Frontal cortex (tissue), 4 donors: ENCODE results near the gene TCF23. TPM values are rescaled to one million over a fixed set of nuclear protein-coding genes. Genes with fewer than 3 reads are reported as not detected.
"Not testable (repeated sequence)": the region's sequence is repeated elsewhere in the genome, so short reads cannot be mapped to it uniquely, and the experiment has no call there.

ENCODE experiments used
- DNase-seq, 2 donors: peaks; one replicate each; pipeline ENCODE4 v3.0.0; 2012; ENCODE audit warnings: low spot score in 2 of 2
- FAIRE-seq: peaks from 2 replicates; lab custom pipeline; 2012; peaks lifted over from hg19 to GRCh38; lab: Jason Lieb, UNC
- total RNA-seq: library from RNA; depleted of rRNA; stranded (reverse); fragments of >200 nt; gene quantifications from one replicate; pipeline ENCODE4 v1.2.3, GENCODE V29; 2014
- donor health status: control.
- donor health status: control.
- donor health status: control.

TCF23 gene
- total RNA-seq, 1 donor from 2014 or later: not detected

GRCh38 chr2:27182346-27182745 lies 33.5 kb downstream of the TCF23 start:
- FAIRE-seq (no peak), DNase-seq (no peak)

DNA sequence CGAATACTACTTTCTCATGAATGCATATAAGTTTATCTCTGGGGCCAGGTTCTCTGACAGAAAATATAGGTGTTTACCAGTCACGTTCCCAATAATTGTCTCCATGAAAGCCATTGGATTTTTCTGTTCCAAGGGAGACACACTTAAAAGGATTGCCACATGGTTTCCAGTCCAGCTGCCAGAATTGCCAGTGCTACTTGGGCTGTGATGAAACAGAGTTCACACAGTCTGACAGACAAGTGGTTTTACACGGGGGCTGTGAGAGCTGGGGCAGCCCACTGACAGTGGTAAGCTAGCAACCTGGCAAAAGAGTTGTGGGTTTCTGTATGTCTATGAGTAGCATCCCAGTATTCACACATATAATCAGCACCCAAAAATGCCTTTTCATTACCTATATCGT lies 35.3 kb downstream of the TCF23 start:
- DNase-seq: no peak
- FAIRE-seq: no peak

DNA sequence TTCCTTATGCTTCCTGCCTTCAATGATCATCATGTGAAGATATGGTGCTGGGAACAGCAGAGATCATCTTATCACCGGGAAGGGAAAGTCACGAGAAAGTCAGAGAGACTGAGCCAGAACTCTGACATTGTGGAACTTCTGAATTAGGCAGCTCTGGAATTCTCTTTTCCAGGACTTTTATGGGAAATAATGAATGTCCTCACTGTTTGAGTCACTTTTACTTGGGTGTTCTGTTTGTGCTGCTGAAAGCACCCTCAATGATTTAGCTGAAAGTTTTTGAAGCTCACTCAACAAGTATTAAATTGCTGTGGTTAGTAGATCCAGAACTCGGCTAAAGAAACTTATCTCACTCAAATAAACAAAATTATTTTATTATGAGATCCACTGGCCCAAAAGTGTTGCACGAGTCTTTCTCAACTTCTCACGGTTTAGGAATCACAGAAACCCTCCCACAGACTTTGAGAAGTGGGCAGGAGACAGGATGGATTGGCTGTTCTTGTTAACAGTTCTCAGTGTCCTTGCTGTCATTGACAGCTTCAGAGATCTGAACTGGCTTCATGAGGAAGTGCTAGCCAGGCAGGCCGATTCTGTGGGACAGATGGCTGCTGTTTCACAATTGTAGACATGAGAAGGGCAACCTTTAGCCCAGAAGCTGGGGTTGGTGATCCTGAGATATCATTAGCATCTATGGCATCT lies 36.7 kb downstream of the TCF23 start:
- FAIRE-seq (no peak), DNase-seq (no peak)

- no peak for FAIRE-seq
- DNase-seq: no peak
Measured at GRCh38 chr2:27186613-27187345, 38.0 kb downstream of the TCF23 start.

- no peak for DNase-seq
- FAIRE-seq: no peak
Measured at GRCh38 chr2:27189989-27190388, 41.2 kb downstream of the TCF23 start.

DNA sequence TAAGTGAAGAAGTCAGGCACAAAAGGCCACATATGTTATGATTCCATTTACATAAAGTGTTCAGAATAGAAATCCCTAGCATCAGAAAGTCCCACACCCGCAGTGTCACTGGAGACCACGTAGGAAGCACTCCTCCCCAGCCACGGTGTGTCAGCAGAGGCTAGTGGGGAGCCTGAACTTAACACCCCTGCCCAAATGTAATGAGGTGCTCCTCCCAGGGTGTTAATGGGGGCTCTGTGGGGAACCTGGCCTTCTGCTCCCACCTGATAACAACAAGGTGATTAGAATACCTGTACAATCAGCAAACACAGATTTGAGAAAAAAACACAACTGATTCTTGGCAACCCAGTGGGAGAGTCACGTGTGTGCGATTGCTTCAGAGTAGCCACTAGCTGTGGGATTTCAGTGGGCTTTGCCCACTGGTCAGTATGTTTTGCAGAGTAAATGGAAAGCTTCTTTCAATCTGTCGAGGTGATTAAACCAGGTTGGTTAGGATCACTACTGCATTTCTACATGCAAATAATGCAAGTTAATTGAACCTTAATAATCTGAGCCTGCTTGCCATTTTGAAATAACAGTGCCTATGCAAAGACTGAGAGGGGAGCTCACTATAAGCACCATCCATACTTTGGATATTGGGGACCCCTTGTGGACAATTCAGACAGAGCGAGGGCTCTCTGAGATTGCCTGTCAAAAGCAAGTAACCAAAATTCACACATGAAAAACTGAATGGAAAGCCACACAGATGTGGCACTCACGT lies 42.4 kb downstream of the TCF23 start:
- FAIRE-seq: no peak
- DNase-seq: no peak

DNA sequence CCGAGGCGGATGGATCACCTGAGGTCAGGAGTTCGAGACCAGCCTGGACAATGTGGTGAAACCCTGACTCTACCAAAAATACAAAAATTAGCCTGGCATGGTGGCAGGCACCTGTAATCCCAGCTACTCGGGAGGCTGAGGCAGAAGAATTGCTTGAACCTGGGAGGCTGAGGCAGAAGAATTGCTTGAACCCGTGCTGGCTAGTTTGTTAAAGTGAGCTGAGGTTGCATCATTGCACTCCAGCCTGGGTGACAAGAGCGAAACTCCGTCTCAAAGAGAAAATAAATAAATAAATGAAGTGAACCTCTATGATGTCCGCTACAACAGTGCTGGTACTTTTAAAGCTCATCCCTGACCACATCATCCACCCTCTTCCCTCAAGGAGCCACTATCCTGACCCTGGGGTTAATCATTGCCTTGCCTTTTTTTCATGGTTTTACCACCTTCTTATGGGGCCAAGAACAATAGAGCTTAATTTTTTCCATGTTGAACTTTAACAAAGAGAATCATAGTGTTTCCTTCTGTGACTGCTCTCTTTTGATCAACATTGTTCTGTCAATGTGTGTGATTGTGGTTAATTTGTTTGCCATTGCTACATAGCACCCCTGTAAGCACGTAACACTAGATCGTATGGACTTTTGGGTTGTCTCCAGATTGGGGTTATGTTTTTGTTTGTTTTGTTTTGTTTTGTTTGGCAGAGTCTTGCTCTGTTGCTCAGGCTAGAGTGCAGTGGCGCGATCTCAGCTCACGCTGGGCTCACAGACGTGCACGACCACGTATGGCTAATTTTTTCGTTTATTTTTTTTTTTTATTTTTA lies 45.9 kb downstream of the TCF23 start:
- DNase-seq: no peak
- FAIRE-seq: no peak

- FAIRE-seq, DNase-seq: not testable (repeated sequence)
Measured at GRCh38 chr2:27195799-27196198, 47.0 kb downstream of the TCF23 start.

DNA sequence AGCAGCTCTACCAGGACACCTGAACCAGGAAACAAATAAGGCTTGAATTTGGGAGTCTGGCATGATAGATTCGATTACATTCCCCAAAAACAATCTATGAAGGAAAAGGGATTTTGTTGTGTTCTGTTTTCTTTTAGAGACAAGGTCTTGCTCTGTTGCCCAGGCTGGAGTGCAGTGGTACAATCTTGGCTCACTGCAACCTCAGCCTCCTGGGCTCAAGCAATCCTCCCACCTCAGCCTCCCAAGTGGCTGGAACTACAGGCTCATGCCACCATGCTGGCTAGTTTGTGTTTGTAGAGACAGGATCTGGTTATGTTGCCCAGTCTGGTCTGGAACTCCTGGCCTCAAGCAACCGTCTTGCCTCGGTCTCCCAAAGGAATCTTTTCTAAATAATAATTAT lies 49.3 kb downstream of the TCF23 start:
- DNase-seq, FAIRE-seq: not testable (repeated sequence)

DNA sequence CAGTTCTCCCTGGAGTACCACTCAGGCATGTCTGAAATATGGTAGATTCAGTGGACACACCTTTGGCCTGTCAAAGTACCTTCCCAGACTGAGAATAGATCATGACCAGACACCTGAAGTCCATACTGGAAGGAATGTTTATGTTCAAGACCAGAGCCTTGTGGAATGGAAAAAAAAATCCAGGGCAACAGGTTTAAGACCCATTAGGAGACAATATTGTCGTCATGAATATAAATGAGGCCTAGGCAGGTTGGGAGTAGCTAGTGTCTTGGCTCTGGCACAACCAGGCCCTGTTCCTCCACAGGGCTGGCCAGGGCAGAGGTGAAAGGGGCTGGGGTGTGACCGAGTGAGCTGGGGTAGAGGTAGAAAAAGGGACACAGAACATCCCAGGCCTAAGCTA lies 49.8 kb downstream of the TCF23 start:
- no peak for FAIRE-seq
- DNase-seq: no peak

DNA sequence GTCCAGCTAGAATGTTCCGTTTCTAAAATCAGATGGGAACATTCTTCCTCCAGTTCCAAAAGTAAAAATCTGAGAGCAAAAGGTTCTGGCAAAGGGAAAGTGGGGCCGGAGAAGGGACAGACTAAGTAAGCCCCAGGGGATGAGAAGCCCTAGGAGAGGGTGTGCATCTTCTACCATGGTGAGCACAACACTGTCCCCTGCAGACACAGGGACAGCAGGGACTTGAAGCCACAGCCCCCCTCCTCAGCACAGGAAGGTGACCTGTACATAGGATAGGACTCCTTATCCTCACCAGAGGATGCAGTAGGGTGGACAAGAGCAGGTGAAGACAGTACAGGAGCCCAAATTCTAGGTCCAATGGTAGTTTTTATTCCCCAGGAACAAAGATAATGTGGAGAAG lies 50.4 kb downstream of the TCF23 start:
- FAIRE-seq (no peak), DNase-seq (no peak)

DNA sequence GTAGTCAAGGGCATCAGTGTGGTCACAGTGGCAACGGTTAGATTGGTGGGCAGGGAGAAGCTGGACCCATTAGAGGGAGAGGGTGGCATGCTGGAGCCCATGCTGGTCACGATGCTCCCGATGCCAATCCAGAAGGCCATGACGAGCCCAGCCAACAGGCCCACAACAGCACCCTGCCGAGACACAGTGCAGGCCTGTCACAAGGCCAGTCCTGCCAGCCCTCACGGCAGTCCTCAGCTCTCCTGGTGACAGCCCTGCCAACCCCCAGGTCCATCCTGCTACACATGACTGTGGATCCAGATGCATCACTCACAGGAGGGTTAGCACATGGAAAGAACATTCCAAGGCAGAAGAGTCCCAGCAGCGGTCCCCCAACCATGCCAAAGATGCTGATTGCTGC lies 52.9 kb downstream of the TCF23 start:
- DNase-seq: no peak
- FAIRE-seq: no peak

DNA sequence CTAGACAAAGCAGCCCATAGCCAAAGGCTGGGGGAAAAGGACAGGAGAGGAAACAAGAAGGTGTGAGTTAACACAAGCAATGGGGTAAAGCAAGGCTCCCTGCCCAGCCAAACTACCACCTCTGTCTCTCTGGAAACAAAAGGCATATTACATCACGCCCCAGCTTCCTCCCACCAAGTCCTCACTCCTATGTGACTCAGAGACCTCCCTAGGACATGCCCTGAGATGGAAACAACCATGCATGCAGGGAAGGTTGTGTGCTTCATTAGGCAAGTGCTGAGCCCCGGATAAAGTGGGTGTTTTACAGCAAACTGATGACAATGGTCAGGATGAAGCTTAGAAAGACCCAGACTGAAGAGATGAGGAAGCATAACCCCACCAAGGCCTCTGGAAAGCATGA lies 54.0 kb downstream of the TCF23 start:
- no peak for DNase-seq
- FAIRE-seq: no peak

- DNase-seq: no peak
- no peak for FAIRE-seq
Measured at GRCh38 chr2:27203741-27204140, 54.9 kb downstream of the TCF23 start.

GRCh38 chr2:27204566-27204965 lies 55.8 kb downstream of the TCF23 start:
- FAIRE-seq (no peak), DNase-seq (no peak)

GRCh38 chr2:27205206-27205605 lies 56.4 kb downstream of the TCF23 start:
- FAIRE-seq (no peak), DNase-seq (no peak)

DNA sequence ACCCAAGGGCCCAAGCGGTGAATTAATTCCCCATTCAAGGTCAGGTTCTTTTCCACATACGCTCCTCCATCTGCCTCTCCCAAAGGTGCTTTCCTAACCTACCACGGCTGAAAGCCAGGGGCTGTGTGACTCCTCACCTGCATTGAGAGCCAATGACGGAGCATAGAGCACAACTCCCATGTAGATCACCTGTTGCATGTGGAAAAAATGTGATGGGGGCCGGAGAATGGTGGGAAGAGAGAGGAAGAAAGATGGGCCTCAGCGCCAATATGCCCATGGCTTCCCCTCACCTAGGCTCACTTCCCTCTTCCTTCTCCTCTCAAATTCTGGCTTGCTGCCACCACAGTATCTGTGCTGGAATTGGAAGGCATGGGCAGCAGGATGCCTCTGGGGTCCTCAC lies 57.5 kb downstream of the TCF23 start:
- DNase-seq (no peak), FAIRE-seq (no peak)
